ENCODE data around the gene ARNT2. TPM values are rescaled to one million over a fixed set of nuclear protein-coding genes. Genes with fewer than 3 reads are reported as not detected.
A peak's percentile ranks its signal among the peaks of the same experiment; 100 is the strongest.

Gene ARNT2
- total RNA-seq, 1 donor from 2014 or later, result 4.9 TPM

GRCh38 chr15:80436511-80437307 lies 32.5 kb downstream of the ARNT2 start:
- ATAC-seq (no peak), DNase-seq (ENCODE audit: missing footprints) (no peak)
- intact Hi-C loops (cut with DNase I), result no loop called here

GRCh38 chr15:80437334-80437891 lies 33.2 kb downstream of the ARNT2 start:
- ATAC-seq, result no peak
- no peak for DNase-seq (ENCODE audit: missing footprints)
- intact Hi-C loops (cut with DNase I), result no loop called here

GRCh38 chr15:80439140-80439539 lies 35.0 kb downstream of the ARNT2 start:
- DNase-seq (ENCODE audit: missing footprints), result no peak
- ATAC-seq, result no peak

DNA sequence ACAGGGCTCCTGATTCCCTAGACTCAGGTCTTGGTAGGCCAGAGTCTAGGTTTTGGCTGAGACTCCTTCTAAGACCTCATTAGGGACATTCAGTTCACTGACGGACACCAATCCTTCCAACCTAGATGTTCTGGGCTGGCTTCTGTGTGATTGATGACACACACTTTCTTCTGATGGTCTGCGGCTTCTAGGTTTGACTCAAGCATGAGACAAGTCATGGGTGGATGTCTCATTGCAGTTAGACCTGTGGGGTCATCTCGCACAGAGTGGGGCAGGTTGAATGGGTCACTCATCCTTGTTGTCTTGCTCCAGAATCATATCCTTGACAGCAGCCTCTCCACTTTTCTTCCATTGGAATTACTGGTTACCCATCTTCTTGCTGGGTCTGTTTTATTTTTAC lies 35.8 kb downstream of the ARNT2 start:
- DNase-seq (ENCODE audit: missing footprints) (no peak), ATAC-seq (no peak)
- intact Hi-C loops (cut with DNase I), result no loop called here

More at GRCh38 chr15:80439140-80439539, 35.0 kb downstream of the ARNT2 start:
- intact Hi-C loops (cut with DNase I), result no loop called here

DNA sequence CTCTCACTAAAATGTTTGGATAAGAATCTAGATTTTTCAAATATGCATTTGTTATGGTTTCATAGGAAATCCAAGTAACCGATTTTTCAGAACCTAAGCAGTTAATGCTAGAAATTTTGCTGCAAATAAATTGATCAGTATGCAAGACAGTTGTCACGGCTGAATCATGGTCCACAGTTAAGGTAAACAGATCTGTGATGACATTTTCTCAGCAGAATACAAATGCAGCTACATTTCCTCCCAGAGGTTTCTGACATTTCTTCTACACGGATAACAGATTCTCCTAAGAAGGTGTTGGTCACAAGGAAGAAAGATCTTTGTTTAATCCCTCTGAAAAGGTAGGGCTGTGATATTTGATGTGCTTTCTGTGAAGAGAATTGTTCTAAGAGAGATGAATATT lies 36.9 kb downstream of the ARNT2 start:
- ATAC-seq (no peak), DNase-seq (ENCODE audit: missing footprints) (no peak)
- intact Hi-C loops (cut with DNase I), result no loop called here

- ATAC-seq (no peak), DNase-seq (ENCODE audit: missing footprints) (no peak)
- intact Hi-C loops (cut with DNase I), result no loop called here
Observed at GRCh38 chr15:80441714-80442113, 37.5 kb downstream of the ARNT2 start.

DNA sequence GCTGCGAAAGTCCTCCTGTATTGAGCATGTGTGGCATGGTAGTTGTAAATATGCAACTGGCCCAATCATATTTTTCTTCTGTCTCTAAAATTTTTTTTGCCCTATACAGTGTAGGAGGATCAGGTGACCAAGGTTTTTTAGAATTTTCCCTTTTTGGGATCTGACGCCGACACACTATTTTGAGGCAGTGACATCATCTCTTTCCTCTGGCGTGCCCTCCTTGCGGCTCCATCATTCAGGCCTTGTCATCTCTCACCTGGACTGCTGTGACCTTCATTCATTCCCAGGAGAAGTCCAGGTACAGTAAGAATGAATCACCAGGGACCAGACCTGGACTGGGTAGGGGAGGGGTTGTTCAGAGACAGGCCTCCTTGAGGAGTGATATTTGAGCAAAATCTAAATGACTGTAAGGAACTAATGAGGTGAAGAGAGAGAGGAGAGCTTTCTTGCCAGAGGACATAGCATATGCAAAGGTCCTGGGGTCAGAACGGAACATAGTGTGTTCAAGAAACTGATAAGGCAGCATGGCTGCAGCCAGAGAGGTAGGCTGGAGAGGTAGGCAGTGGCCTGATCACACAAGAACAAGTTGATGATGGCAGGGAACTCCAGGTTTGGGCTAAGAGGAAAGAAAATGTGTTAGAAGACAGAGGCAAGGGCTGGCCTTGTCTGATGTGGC lies 38.7 kb downstream of the ARNT2 start:
- intact Hi-C loops (cut with DNase I), result no loop called here
- no peak for DNase-seq (ENCODE audit: missing footprints)
- ATAC-seq, result no peak

DNA sequence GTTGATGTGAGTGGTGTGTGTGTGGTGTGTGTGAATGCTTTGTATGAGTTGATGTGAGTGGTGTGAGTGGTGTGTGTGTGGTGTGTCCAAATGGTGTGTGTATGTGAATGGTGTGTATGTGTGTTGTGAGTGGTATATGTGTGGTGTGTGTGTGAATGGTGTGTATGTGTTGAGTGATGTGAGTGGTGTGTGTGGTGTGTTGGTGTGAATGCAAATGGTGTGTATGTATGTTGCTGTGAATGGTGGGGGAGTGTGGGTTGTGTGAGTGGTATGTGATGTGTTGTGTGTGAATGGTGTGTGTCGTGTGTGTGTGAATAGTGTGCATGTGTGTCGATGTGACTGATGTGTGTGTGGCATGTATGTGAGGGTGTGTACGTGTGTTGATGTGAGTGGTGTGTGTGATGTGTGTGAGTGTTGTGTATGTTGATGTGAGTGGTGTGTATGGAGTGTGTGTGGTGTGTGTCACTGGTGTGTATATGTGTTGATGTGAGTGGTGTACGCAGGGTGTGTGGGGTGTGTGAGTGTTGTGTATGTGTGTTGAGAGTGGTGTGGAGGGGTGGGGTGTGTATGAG lies 40.6 kb downstream of the ARNT2 start:
- peak; percentile 13 for ATAC-seq
- intact Hi-C loops (cut with DNase I), result no loop called here
- DNase-seq (ENCODE audit: missing footprints), result no peak

- intact Hi-C loops (cut with DNase I), result no loop called here
- ATAC-seq (no peak), DNase-seq (ENCODE audit: missing footprints) (no peak)
Observed at GRCh38 chr15:80445300-80446041, 41.3 kb downstream of the ARNT2 start.

DNA sequence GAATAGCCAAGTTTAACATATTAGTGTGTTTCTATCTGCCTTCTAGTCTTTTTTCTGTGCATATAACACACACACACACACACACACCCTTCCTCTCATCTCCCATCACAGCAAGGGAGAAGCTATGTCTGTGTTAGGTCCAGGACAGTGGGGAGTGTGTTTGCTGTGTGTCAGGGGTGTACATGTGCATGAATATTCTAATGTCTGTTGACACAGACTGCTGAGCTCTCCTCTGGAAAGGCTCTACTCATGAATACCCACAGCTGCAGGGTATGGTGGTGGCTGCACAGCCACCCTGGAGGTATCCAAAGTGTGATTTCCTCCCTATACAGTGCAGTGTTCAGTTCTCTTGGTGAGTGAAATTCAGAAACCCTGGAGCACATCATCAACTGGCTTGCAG lies 42.9 kb downstream of the ARNT2 start:
- ATAC-seq, result peak; percentile 30
- no peak for DNase-seq (ENCODE audit: missing footprints)
- intact Hi-C loops (cut with DNase I), result no loop called here

DNA sequence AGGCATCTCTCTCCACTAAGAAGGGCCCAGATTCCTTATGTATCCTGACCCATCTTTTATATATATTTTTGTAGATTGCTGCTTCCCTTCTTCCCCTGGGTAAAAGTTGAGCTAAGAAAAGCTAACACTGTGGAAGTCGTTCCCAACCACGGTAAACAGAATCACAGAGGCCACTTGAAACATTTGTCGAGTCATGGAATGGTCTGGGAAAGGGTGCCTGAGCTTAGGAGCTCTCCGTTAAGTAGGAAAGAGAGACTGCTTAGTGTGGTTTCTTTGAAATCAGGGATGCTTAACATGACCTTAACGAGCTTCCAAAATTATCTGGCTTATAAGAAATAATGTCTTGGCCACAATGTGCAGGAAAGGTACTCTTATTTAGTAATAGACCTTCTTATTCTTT lies 45.6 kb downstream of the ARNT2 start:
- intact Hi-C loops (cut with DNase I), result loop anchor here (10.0 kb wide), 1 partner anchor 115 kb away; no protein-coding TSS in a partner anchor
- ATAC-seq (no peak), DNase-seq (ENCODE audit: missing footprints) (no peak)

DNA sequence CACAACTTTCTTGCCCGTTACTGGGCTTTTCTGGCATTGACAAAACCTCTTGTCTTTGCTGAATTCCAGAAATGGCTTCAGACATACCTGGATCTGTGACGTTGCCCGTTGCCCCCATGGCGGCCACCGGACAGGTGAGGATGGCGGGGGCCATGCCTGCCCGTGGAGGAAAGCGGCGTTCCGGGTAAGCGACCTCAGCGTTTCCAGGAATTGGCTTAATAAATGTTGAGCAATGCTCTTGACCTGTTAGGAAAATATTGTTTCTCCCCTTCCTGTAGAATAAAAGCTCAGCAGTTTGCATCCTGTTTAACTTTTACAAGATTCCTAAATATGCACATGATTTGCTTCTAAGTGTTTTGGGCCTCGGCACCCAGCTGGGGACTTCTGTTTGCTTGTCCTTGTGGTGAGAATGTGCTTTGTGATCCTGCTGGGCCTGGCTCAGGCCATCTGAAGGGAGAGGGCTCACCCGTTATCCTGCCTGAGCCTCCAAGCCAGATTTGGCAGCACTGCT lies 46.7 kb downstream of the ARNT2 start:
- ATAC-seq (no peak), DNase-seq (ENCODE audit: missing footprints) (no peak)
- intact Hi-C loops (cut with DNase I), result loop anchor here (10.0 kb wide), 1 partner anchor 114 kb away; no protein-coding TSS in a partner anchor

GRCh38 chr15:80452166-80452565 lies 48.0 kb downstream of the ARNT2 start:
- intact Hi-C loops (cut with DNase I), result loop anchor here (10.0 kb wide), 1 partner anchor 113 kb away; no protein-coding TSS in a partner anchor
- ATAC-seq (no peak), DNase-seq (ENCODE audit: missing footprints) (no peak)

DNA sequence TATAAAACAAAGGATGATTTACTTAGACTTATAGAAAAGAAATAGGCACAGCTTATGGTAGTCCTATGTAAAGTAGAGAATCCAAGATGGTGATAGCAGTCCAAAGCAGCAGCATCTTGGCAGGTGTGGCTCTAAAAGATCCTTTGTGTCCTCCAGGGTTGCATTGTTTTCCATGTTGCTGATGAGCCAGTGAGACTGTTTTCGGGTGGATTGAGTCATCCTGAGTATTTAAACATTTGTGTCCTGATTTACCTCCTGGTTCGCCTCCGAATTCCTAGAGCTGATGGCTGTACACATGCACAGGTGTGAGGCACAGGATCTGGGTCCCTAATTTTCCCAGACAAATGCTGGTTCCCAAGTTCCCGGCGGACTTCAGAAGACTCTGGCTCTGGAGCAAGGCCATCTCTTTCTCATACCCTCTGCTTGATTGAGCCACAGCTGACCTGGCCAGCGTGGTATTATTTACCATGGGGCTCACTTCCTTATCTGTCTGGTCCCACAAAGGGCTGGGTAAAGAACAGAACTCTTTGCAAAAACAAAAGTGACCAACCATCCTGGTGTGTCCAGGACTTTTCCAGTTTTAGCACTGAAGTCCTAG lies 51.0 kb downstream of the ARNT2 start:
- no peak for ATAC-seq
- intact Hi-C loops (cut with DNase I), result loop anchor here (5.0 to 10.0 kb wide), 2 partner anchors 57 to 110 kb away; no protein-coding TSS in a partner anchor
- no peak for DNase-seq (ENCODE audit: missing footprints)

DNA sequence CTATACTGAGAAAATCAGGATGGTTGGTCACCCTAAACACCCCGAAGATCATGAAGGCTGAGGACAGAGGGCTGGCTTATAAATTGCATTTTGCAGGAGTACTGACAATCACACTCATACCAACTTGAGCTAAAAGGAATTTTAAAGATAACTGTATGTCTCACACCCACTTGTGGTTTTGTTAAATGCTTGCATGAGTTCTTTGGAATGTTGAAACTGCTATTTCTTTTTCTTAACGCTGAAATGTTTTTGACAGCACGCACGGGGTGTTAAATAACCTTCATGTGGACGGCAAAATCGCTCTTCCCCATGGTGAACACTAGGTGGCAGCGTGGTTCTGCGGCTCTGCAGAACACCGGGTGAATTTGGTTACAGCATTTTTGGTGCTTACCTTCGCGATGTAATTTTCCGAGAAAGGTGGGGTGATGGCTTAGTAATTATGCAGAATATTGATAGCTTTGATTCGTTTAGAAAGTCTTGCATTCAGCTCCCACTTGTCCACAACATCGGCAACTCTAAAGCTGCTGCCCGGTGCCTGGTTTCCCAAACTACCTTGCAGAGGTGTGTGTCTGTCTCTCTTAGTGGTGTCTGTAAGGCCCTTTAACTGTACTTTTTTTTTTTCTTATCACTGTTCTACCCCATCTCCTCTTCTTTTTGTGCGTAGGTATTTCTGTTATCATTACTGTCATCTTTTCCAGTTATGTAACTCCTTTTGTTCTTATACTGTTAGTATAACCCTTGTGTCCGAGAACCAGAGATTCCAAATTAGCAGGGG lies 51.7 kb downstream of the ARNT2 start:
- intact Hi-C loops (cut with DNase I), result loop anchor here (2.0 to 10.0 kb wide), 4 partner anchors 56 to 515 kb away; partner anchors contain the start of gene CEMIP
- no peak for DNase-seq (ENCODE audit: missing footprints)
- ATAC-seq, result peak; percentile 55

DNA sequence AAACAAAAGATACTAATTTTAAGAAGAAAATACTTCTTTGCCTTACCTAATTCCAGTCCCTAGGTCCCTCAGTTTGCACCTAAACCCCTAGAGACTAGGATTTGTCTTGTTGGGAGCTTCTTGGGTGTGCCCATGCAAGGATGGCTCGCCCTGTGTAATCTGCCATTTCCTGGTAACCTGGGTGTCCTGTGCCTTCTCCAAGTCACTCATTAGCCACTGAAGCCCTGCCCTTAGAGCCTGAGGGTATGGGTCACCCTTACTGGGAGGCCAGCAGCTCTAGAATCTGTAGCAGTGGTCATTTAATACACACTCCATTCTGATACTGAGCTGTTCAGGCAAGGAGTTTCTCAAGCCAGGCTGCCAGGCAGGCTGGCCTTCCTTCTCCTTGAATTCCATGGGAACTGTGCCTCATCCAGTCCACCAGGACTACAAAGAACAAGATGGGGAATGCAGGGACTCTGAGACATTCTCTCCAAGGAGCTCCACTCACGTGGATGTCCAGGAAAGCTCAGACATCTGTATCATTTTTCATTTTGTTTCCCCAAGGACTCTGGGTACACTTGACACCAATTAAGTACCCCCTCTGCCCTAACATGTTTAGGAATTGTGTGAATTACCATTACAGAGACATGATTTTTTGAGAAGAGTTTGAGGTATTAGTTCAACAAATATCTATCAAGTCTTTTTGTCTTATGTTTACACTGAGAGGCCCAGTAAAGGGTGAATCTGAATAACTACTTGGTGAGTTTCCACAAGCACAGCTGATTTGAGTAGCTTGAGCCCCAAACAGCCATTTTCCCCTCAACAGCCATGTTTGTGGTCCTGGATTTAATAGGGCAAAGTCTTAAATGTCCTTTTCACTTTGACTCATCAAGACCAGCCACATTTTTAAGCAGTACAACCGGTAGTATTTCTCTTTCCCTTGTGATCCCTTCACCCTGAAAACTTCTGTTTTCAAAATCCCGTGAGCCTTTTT lies 52.6 kb downstream of the ARNT2 start:
- no peak for ATAC-seq
- DNase-seq (ENCODE audit: missing footprints), result no peak
- intact Hi-C loops (cut with DNase I), result loop anchor here (2.0 to 10.0 kb wide), 4 partner anchors 55 to 514 kb away; partner anchors contain the start of gene CEMIP

All from Right ventricle myocardium inferior (tissue), 1 donor.